SK-N-SH treated with all-trans-retinoic acid at 6 μM for 48 hours (cell line): ENCODE results near the gene LYST.
"Not testable (repeated sequence)": the region's sequence is repeated elsewhere in the genome, so short reads cannot be mapped to it uniquely, and the experiment has no call there.

Experiments used
- ATAC-seq: fragments of 200-7000 bp; cut with Tn5 transposase; 3 replicates; pipeline ENCODE4 v1.9.1; 2020; ENCODE audit warnings: mild to moderate bottlenecking, moderate library complexity
- ARNTL ChIP-seq: fragments of 450-650 bp; formaldehyde crosslinking; IDR thresholded peaks from 2 replicates; pipeline ENCODE4 v1.5.0; 2020; ENCODE audit warnings: low read depth, mild to moderate bottlenecking, moderate library complexity, borderline replicate concordance
- BACH2 ChIP-seq: fragments of 250-450 bp; sonication (Bioruptor Pico); IDR thresholded peaks from 2 replicates; pipeline ENCODE4 v1.9.0; 2021; ENCODE audit warnings: mild to moderate bottlenecking, borderline replicate concordance
- CSDC2 ChIP-seq: fragments of 250-450 bp; sonication (Bioruptor Pico); IDR thresholded peaks from 2 replicates; pipeline ENCODE4 v1.5.0; 2020; ENCODE audit warnings: mild to moderate bottlenecking, moderate library complexity
- ESRRG ChIP-seq: fragments of 250-450 bp; sonication (Bioruptor Pico); IDR thresholded peaks from 2 replicates; pipeline ENCODE4 v1.6.1; 2021; ENCODE audit warnings: mild to moderate bottlenecking
- ISL1 ChIP-seq: fragments of 250-450 bp; sonication (Bioruptor Pico); IDR thresholded peaks from 2 replicates; pipeline ENCODE4 v2.1.2; 2022; ENCODE audit warnings: mild to moderate bottlenecking, moderate library complexity
- OSR1 ChIP-seq: fragments of 250-450 bp; sonication (Bioruptor Pico); IDR thresholded peaks from 2 replicates; pipeline ENCODE4 v1.8.0; 2022; ENCODE audit warnings: moderate library complexity, mild to moderate bottlenecking, inconsistent platforms
- PPARA ChIP-seq: fragments of 250-450 bp; sonication (Bioruptor Pico); IDR thresholded peaks from 2 replicates; pipeline ENCODE4 v1.5.0; 2020; ENCODE audit warnings: mild to moderate bottlenecking, borderline replicate concordance
- RARB ChIP-seq: fragments of 250-450 bp; sonication (Bioruptor Pico); IDR thresholded peaks from 2 replicates; pipeline ENCODE4 v1.8.0; 2021; ENCODE audit warnings: mild to moderate bottlenecking, moderate library complexity
- SNAI2 ChIP-seq: fragments of 250-450 bp; sonication (Bioruptor Pico); IDR thresholded peaks from 2 replicates; pipeline ENCODE4 v1.5.0; 2020; ENCODE audit warnings: mild to moderate bottlenecking, moderate library complexity
- TOX ChIP-seq: fragments of 250-450 bp; sonication (Bioruptor Pico); IDR thresholded peaks from 2 replicates; pipeline ENCODE4 v1.8.0; 2021; ENCODE audit warnings: mild to moderate bottlenecking, moderate library complexity, borderline replicate concordance
- ZFP3 ChIP-seq: fragments of 250-450 bp; sonication (Bioruptor Pico); IDR thresholded peaks from 2 replicates; pipeline ENCODE4 v1.5.0; 2020; ENCODE audit warnings: mild to moderate bottlenecking, moderate library complexity
- ZFP30 ChIP-seq: fragments of 450-650 bp; formaldehyde crosslinking; IDR thresholded peaks from 2 replicates; pipeline ENCODE4 v1.5.0; 2022; ENCODE audit warnings: mild to moderate bottlenecking, moderate library complexity
- ZNF70 ChIP-seq: fragments of 450-650 bp; formaldehyde crosslinking; IDR thresholded peaks from 2 replicates; pipeline ENCODE4 v1.5.0; 2020; ENCODE audit warnings: mild to moderate bottlenecking, moderate library complexity
- ZNF8 ChIP-seq: fragments of 450-650 bp; formaldehyde crosslinking; IDR thresholded peaks from 2 replicates; pipeline ENCODE4 v1.5.0; 2020; ENCODE audit warnings: mild to moderate bottlenecking, moderate library complexity
- TF ChIP-seq, protein P1 (sequence below): fragments of 250-450 bp; sonication (Bioruptor Pico); IDR thresholded peaks from 2 replicates; pipeline ENCODE4 v1.5.1; 2020; ENCODE audit warnings: low read depth, mild to moderate bottlenecking, moderate library complexity
- TF ChIP-seq, protein P2 (sequence below): fragments of 250-450 bp; sonication (Bioruptor Pico); IDR thresholded peaks from 2 replicates; pipeline ENCODE4 v1.8.0; 2021; ENCODE audit warnings: low read depth, mild to moderate bottlenecking, moderate library complexity, borderline replicate concordance
- TF ChIP-seq, protein P3 (sequence below): fragments of 250-450 bp; sonication (Bioruptor Pico); IDR thresholded peaks from 2 replicates; pipeline ENCODE4 v1.5.0; 2020; ENCODE audit warnings: mild to moderate bottlenecking, moderate library complexity
- TF ChIP-seq, protein P4 (sequence below): fragments of 250-450 bp; sonication (Bioruptor Pico); IDR thresholded peaks from 2 replicates; pipeline ENCODE4 v1.8.0; 2020; ENCODE audit warnings: mild to moderate bottlenecking, moderate library complexity, borderline replicate concordance
- TF ChIP-seq, protein P5 (sequence below): fragments of 250-450 bp; sonication (Bioruptor Pico); IDR thresholded peaks from 2 replicates; pipeline ENCODE4 v1.5.1; 2021; ENCODE audit warnings: mild to moderate bottlenecking, moderate library complexity

The LYST gene

DNA sequence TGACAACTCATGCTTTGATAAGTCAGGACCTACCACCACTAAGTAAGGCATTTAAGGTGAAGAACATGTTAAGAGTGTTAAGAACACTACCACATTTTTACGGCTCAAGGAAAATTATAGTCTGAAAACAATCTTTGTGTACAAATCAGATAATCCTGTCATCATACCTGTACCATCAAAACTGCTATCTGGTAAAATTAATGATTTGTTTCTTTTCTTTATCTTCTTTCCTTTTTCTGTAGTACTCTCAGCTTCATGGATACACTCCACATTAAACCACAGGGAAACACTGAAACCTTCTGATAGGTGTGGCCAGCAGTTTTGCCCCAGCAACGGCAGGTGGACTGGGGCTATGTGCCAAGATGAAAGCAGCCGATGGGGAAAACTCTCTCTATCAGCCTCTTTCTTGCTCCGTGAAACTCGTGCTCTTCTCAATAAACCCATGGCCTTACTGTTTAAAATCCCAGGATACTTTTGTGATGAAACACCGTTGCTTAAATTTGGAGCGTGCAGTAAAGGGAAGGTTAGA is 75.1 kb downstream of the LYST start:
- ATAC-seq = no peak
- TF ChIP-seq ARNTL (CRISPR knock-in tag) (no peak), ZNF8 (CRISPR knock-in tag) (no peak), PPARA (CRISPR knock-in tag) (no peak), BACH2 (CRISPR knock-in tag) (no peak), ISL1 (no peak), ZFP3 (CRISPR knock-in tag) (no peak), CSDC2 (CRISPR knock-in tag) (no peak), TOX (CRISPR knock-in tag) (no peak), SNAI2 (CRISPR knock-in tag) (no peak), ZNF70 (CRISPR knock-in tag) (no peak), RARB (no peak), ZFP30 (no peak), ESRRG (no peak)
- TF ChIP-seq, protein P1, sequence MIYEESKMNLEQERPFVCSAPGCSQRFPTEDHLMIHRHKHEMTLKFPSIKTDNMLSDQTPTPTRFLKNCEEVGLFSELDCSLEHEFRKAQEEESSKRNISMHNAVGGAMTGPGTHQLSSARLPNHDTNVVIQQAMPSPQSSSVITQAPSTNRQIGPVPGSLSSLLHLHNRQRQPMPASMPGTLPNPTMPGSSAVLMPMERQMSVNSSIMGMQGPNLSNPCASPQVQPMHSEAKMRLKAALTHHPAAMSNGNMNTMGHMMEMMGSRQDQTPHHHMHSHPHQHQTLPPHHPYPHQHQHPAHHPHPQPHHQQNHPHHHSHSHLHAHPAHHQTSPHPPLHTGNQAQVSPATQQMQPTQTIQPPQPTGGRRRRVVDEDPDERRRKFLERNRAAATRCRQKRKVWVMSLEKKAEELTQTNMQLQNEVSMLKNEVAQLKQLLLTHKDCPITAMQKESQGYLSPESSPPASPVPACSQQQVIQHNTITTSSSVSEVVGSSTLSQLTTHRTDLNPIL = no peak
- TF ChIP-seq, protein P2, sequence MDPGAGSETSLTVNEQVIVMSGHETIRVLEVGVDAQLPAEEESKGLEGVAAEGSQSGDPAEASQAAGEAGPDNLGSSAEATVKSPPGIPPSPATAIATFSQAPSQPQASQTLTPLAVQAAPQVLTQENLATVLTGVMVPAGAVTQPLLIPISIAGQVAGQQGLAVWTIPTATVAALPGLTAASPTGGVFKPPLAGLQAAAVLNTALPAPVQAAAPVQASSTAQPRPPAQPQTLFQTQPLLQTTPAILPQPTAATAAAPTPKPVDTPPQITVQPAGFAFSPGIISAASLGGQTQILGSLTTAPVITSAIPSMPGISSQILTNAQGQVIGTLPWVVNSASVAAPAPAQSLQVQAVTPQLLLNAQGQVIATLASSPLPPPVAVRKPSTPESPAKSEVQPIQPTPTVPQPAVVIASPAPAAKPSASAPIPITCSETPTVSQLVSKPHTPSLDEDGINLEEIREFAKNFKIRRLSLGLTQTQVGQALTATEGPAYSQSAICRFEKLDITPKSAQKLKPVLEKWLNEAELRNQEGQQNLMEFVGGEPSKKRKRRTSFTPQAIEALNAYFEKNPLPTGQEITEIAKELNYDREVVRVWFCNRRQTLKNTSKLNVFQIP = no peak
- TF ChIP-seq, protein P3, sequence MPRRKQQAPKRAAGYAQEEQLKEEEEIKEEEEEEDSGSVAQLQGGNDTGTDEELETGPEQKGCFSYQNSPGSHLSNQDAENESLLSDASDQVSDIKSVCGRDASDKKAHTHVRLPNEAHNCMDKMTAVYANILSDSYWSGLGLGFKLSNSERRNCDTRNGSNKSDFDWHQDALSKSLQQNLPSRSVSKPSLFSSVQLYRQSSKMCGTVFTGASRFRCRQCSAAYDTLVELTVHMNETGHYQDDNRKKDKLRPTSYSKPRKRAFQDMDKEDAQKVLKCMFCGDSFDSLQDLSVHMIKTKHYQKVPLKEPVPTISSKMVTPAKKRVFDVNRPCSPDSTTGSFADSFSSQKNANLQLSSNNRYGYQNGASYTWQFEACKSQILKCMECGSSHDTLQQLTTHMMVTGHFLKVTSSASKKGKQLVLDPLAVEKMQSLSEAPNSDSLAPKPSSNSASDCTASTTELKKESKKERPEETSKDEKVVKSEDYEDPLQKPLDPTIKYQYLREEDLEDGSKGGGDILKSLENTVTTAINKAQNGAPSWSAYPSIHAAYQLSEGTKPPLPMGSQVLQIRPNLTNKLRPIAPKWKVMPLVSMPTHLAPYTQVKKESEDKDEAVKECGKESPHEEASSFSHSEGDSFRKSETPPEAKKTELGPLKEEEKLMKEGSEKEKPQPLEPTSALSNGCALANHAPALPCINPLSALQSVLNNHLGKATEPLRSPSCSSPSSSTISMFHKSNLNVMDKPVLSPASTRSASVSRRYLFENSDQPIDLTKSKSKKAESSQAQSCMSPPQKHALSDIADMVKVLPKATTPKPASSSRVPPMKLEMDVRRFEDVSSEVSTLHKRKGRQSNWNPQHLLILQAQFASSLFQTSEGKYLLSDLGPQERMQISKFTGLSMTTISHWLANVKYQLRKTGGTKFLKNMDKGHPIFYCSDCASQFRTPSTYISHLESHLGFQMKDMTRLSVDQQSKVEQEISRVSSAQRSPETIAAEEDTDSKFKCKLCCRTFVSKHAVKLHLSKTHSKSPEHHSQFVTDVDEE (CRISPR knock-in tag) = no peak
- TF ChIP-seq, protein P4, sequence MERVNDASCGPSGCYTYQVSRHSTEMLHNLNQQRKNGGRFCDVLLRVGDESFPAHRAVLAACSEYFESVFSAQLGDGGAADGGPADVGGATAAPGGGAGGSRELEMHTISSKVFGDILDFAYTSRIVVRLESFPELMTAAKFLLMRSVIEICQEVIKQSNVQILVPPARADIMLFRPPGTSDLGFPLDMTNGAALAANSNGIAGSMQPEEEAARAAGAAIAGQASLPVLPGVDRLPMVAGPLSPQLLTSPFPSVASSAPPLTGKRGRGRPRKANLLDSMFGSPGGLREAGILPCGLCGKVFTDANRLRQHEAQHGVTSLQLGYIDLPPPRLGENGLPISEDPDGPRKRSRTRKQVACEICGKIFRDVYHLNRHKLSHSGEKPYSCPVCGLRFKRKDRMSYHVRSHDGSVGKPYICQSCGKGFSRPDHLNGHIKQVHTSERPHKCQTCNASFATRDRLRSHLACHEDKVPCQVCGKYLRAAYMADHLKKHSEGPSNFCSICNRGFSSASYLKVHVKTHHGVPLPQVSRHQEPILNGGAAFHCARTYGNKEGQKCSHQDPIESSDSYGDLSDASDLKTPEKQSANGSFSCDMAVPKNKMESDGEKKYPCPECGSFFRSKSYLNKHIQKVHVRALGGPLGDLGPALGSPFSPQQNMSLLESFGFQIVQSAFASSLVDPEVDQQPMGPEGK = no peak

DNA sequence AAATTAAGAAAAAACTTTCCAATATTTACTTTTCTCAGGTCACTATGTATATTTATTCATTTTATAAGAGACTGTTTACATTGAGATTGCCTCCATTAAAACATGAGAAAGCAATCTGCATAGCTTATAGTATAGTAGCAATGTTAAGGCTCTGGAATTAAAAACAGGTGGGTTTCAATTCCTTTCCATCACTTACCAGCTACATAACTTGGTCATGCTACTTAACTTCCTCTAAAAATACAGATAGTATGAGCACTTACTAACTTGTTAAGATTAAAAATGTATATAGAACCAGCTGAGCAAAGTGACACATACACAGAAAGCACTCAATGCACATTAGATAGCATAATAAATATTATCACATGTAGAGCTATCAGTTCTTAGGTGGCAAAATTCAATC is 76.6 kb downstream of the LYST start:
- ATAC-seq = no peak
- TF ChIP-seq, protein P1 = no peak
- TF ChIP-seq ZFP3 (CRISPR knock-in tag) (no peak), SNAI2 (CRISPR knock-in tag) (no peak), RARB (no peak), OSR1 (CRISPR knock-in tag) (no peak), BACH2 (CRISPR knock-in tag) (no peak), ISL1 (no peak), ARNTL (CRISPR knock-in tag) (no peak)
- TF ChIP-seq, protein P5, sequence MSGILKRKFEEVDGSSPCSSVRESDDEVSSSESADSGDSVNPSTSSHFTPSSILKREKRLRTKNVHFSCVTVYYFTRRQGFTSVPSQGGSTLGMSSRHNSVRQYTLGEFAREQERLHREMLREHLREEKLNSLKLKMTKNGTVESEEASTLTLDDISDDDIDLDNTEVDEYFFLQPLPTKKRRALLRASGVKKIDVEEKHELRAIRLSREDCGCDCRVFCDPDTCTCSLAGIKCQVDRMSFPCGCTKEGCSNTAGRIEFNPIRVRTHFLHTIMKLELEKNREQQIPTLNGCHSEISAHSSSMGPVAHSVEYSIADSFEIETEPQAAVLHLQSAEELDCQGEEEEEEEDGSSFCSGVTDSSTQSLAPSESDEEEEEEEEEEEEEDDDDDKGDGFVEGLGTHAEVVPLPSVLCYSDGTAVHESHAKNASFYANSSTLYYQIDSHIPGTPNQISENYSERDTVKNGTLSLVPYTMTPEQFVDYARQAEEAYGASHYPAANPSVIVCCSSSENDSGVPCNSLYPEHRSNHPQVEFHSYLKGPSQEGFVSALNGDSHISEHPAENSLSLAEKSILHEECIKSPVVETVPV (CRISPR knock-in tag) = no peak
- TF ChIP-seq, protein P3 (CRISPR knock-in tag) = no peak
- TF ChIP-seq, protein P2 = no peak

DNA sequence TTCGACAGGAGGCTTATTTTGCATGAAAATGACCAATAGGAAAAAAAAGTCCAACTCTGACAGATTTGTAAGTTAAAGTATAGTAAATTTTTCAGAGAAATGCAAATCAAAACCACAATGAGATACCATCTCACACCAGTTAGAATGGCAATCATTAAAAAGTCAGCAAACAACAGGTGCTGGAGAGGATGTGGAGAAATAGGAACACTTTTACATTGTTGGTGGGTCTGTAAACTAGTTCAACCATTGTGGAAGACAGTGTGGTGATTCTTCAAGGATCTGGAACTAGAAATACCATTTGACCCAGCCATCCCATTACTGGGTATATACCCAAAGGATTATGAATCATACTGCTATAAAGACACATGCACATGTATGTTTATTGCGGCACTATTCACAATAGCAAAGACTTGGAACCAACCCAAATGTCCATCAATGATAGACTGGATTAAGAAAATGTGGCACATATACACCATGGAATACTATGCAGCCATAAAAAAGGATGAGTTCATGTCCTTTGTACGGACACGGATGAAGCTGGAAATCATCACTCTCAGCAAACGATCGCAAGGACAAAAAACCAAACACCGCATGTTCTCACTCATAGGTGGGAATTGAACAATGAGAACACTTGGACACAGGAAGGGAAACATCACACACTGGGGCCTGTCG is 80.3 kb downstream of the LYST start:
- not testable (repeated sequence) for ATAC-seq
